ENCODE data around the gene FAM234B.

Gene FAM234B, protein sequence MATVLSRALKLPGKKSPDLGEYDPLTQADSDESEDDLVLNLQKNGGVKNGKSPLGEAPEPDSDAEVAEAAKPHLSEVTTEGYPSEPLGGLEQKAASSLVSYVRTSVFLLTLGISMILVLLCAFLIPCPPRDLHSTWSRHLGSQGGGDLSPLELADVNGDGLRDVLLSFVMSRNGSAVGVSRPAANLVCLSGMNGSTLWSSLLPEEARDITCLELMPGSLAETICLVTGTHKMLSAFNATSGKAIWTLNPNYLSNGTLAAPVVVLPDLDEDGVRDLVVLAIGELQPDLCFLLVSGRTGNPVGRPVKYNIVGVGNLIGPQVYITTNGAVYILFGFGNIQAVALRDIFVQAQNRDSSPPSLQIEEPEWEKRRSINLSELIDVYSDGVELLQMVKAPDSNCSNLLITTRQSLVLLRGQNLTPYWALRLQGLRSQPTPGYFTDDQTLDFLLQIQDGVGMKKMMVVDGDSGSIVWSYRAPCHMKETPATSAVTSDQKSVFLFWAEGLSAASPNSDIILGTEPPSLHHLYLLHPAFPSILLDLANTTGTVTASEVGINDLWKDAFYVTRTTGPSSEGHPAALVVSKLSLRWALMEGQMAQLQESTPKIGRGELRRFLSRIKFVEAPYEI

DNA sequence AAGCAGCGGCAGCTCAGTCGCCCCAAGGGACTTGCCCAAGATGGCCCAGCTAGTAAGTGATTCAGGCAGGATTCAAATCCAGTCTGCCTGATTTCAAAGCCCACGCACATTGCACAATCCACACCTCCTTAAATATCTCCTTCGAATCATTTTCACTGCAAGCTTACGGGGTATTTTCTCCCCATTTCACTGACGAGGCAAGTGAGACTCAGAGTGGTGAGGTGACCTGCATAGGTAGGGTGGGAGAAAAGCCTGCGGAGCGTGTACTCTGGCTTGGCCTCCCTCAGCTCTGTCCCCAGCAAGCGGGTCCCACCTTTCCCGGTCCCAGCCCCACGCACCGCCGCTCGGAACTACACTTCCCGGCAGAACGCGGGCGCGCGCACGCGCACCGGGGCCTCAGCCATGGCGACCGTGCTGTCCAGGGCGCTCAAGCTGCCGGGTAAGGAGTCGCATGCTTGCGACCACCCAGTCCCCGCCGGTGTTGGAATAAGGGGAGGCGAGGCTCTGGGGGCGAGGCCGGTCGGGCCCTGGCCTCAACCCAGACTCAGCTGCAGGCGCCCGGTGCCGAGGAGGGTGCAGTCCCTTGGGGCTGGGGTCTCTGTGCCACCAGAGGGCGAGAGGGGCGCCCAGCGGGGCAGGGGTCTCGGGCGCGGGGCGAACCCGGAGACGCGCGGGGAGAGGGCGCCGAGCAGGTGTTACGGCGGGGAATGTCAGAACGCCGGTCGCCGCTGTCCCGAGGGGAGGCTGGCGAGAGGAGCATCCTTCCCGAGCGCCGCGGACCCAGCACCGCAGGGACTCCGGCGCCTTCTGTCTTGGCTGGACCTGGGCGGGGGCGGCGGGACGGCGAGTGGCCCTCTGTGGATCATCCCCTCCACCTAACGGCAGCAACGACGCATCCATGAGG lies at the start of gene FAM234B:
TSS of gene FAM234B (plus strand) at position 380 of the 904 bp plus-strand sequence. CDS start at position 403, 23 bp downstream.
- DNase-seq (ENCODE audit: low spot score), result peak; percentile 79

DNA sequence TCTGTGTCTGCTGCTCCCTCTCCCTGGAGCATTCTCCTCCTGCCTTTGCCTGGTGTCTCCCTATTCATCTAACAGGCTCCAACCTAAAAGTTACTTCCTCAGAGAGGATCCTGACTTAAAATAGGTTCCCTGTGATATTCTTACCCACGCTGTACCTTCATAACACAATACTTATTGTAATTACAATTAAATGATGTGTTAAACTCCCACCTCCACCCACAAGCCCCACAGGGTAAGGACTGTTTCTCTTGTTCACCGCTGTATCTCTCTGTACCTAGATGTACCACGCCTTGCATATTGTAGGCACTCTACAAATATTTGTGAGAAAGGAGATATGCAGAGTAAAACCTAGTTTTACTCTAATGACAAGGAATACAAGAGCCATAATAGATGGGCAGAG lies 49.1 kb upstream of the FAM234B start:
- no peak for DNase-seq (ENCODE audit: low spot score)

DNA sequence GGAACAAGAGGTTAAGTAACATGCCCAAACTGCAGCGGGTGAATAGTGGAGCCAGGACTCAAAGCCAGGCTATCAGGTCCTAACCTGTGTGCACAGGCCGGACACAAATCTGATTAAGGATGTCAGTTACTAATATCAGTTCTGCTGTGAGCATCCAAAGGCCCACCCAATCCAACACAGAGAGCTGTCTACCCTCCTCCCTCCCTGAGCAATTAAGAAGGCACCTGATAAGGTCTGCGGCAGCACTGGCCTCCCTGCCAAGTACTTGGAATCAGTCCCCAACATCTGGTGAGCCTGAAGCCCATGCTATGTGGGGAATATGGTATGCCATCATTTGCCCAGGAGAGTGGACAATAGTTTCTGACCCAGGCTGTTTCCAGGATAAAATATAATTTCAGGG lies 48.0 kb upstream of the FAM234B start:
- no peak for DNase-seq (ENCODE audit: low spot score)

DNA sequence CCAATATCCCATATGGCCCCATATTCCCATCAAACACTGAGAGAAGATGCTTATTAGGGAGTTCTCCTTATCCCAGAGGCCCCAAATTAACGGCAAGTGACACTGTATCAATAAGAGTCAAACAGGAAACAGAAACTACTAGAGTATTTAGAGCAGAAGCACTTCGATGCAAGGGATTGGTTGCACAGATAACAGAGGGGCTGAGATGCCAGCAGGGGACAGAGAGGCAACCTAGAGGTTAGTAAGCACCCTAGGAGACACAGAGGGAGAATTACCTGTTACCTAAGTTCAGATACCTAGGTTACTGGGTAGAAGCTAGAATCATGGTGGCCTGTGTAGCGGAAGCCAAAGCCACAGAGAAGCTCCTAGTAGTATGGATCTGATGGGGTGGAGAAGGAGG lies 47.0 kb upstream of the FAM234B start:
- DNase-seq (ENCODE audit: low spot score), result no peak

DNA sequence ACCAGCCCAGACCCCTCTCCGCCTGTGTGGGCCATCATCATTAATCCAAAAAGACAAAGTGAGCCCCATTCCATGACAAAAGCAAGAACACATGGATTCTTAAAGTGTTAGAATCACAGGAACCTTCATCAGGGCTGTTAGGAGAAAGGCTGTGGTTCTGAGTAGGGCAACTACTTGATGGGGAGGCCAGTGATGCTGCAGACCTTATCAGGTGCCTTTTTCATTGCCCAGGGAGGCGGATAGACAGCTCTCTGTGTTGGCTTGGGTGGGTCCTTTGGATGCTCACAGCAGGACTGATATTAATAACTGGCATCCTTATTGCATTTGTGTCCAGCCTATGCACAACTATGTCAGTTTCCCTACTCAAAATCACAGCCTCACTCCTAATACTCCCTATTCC lies 46.4 kb upstream of the FAM234B start:
- no peak for DNase-seq (ENCODE audit: low spot score)

DNA sequence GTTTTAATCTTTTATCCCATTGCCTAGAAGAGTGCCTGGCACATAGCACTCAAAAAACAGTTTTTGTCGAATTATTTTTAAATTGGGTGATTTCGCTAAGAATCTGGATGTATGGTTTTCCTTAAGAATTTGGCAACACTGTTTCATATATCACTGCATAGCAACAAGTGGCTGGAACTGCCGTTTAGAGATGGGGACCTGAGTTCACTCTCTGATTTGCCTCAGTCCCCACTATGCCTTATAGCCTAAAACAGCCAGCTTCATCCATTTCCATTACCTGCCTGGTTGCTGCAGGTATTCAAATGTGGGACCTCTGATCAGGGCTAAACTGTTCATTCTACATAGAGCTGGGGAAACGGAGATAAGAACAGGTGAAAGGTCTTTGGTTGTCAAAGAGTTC lies 45.9 kb upstream of the FAM234B start:
- no peak for DNase-seq (ENCODE audit: low spot score)

DNA sequence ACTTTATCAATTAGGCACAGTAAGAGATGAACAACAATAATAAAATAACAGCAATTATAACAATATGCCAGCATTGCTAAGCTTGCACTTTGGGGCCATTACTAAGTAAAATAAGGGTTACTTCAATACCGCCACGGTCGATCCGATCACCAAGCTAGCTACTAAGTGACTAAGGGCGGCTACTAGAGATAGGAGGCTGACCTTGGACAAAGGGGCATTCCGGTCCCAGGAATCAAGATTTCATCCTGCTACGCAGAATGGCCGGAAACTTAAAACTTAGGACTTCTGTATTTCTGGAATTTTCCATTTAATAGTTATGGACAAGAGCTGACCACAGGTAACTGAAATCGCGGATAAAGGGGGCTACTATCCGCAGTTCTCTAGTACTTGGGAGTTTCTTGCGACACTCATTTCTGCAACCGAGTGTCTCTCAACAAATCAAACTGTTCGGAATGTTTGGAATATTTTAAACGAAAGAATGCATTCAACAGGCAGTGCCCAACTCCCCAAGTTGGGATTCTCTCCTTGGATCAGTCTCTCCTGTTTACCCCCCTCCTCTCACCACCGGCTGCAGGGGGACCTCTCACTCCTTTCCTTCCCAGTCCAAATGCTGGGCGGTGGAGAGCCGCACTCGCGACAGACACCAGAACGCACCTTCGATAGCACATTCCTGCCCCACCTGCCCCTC lies 44.8 kb upstream of the FAM234B start:
- DNase-seq (ENCODE audit: low spot score), result no peak

DNA sequence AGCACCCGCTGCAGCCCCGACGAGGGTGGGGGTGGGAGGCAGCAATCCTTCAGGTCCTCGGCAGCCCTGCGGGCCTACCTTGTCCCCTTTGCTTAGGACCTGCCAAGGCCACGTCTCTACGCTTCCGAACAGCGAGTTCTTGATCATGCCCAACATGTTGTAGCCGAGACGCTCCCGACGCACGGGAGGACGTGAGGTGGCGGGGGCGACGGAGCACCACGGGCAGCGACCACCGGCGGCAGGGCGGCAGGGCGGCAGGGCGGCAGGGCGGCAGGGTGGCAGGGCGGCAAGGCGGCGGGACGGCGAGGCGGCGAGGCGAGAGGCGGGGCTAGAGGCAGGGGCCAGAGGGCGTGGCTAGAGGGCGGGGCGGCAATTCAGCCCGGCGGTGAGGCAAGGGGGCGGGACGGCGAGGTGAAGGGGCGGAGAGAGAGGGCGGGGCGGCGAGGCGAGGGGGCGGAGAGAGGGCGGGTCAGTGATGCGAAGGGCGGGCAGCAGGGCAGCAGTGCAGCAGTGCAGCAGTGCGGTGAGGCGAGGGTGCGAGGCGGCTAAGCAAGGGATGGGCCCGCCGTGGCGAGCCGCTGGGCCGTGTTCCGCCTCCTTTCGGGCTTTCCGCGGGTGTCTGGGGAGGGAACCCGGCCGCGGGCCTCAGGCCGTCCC lies 44.1 kb upstream of the FAM234B start, which contains the start of gene HEBP1:
TSS of gene HEBP1 (minus strand) at position 307 of the 657 bp plus-strand sequence. CDS start at position 156, 151 bp downstream.
- peak; percentile 97 for DNase-seq (ENCODE audit: low spot score)

DNA sequence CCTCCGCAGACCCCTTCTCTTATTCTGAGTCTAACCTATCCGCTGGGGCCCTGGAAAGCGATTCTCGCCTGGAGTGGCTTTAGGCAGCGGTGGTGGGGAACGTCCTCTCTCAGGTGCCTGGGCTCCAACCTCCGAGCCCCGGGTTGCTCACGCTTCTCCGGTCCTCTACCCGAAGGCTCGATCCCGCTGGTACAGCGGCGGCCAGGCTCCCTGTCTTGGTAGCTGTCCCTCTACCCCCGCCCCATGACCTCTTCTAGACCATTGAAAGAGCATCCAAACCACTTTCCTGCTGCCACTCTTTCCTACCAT lies 43.6 kb upstream of the FAM234B start:
- peak; percentile 10 for DNase-seq (ENCODE audit: low spot score)

DNA sequence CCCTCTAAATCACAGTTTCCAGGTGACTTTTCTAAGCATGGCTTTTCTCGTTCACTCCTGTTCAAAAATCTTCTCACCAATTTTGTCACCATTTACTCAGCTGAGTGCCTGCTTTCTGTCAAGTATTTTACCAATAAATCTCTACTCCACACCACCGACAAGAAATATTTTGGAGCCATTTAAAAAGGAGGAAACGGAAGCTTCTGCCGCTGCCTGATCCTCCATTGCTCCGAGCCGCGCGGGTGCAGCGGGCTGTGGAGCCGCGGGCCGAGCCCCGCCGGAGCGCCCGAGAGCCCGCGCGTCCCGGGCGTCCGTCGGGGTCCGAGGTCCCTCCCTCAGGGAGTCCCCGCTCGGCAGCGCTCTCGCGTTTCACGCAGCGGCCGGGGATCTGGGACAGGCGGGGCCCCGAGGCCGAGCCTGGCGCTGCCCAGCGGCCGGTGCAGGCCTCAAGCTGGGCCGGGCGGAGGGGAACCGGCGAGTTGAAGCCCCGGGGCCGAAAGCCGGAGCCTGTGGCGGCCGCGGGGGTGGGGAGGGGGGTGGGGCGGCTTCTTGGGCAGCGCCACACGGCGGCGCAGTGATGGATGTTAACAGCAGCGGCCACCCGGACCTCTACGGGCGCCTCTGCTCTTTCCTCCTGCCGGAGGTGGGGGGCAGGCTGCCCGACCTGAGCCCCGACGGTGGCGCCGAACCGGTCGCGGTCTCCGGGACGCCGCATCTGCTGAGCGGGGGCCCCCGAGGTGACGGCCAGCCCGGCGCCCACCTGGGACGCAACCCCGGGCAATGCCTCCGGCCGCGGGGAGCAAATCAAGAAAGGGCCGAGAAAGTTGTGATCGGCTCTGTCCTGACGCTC lies 43.0 kb upstream of the FAM234B start:
- peak; percentile 20 for DNase-seq (ENCODE audit: low spot score)

DNA sequence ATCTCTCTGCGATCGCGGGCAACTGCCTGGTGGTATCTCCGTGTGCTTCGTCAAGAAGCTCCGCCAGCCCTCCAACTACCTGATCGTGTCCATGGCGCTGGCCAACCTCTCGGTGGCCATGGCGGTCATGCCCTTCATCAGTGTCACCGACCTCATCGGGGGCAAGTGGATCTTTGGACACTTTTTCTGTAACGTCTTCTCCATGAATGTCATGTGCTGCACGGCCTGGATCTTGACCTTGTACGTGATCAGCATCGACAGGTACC lies 42.5 kb upstream of the FAM234B start:
- DNase-seq (ENCODE audit: low spot score), result no peak

DNA sequence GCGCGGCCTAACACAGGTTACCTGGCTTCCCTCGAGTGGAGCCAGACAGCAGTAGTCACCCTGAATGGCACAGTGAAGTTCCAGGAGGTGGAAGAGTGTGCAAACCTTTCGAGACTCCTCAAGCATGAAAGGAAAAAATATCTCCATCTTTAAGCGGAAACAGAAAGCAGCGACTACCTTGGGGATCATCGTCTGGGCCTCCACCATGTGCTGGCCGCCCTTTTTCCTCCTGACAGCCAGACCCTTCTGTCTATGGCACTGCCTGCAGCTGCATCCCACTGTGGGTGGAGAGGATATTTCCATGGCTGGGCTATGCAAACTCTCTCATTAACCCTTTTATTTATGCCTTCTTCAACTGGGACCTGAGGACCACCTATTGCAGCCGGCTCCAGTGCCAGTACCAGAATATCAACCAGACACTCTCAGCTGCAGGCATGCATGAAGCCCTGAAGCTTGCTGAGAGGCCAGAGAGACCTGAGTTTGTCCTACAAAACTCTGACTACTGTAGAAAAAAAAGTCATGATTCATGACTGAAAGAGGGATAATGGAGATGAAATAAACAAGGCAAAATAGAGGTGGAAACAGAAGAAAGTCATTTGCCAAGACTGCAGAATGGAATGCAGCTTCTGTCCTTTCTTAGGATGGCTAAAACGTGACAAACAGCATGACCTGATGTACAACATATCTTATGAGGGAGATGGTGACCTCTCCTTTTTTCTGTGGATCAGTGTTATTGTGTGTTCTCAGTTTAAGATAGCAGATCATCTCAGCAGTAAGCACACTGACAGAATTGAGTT lies 41.7 kb upstream of the FAM234B start:
- DNase-seq (ENCODE audit: low spot score), result no peak

DNA sequence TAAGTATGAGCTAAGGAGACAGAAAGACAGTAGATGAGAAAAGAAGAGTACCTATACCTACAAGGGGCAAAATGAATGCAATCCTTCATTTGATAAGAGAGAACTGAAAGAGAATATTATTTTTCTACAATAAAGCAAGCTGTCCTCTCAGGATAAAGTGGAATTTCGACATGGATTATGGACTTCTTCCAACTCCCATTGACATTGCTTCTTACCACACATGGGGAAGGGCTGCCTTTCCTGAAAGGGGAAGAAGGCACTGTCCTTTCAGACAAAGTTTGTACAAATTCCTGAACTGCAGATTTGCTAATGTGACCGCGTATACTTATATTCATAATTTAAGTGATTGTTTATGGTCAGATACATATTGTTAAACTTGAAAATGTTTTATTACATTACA lies 39.8 kb upstream of the FAM234B start:
- DNase-seq (ENCODE audit: low spot score), result no peak

DNA sequence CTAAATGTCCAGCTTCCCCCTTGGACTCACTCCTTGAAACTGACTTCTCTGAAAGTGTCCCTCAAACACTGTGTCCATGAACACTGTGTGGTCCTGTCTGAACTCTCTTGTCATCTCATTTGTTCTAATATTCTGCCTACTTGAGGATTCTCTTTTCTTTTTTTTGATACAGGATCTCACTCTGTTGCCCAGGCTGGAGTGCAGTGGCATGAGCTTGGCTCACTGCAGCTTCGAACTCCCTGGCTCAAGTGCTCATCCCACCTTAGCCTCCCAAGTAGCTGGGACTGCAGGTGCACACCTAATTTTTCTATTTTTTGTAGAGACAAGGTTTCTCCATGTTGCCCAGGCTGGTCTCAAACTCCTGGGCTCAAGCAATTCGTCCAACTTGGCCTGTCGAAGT lies 39.2 kb upstream of the FAM234B start:
- DNase-seq (ENCODE audit: low spot score), result no peak

DNA sequence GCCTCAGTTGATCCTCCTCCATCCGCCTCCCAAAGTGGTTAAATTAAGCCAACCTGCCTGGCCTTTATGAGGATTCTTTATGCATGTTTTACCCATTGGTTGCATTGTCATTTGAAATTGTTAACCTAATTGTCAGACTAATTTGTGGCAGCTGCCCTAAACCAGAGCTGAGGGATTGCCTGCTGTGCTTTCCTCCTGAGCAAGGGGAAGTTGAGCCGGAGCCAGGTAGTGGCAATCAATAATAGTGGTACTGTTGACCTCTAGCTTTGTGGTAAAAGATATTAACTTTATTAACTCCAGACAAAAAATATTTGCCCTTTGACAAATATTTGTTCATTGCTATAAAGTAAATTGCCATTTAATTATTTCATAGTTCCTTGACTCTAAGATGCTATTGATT lies 38.5 kb upstream of the FAM234B start:
- no peak for DNase-seq (ENCODE audit: low spot score)

DNA sequence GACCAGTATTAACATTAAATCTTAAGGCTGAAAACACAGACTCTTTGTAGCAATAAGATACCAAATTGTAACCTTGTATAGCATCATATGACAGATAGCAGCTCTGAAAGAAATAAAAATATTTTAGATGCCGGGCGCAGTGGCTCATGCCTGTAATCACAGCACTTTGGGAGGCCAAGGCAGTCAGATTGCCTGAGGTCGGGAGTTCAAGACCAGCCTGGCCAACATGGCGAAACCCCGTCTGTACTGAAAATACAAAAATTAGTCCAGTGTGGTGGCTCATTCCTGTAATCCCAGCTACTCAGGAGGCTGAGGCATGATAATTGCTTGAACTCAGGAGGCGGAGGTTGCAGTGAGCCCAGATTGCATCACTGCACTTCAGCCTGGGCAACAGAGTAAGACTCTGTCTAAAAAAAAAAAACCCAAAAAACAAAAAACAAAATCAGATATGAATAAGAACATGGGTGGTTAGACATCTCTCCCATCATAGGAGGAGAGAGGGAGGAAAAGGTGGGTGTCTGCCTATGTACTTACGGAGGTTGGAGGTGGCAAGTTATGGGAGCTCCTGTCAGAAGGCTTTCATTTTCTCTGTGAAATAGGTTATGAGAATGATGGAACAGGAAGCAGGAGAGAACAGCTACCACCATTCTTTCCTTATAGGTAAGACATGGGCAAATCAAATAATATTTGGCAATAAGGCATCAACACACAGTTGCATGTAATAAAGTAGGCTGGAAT lies 36.5 kb upstream of the FAM234B start:
- DNase-seq (ENCODE audit: low spot score), result no peak

DNA sequence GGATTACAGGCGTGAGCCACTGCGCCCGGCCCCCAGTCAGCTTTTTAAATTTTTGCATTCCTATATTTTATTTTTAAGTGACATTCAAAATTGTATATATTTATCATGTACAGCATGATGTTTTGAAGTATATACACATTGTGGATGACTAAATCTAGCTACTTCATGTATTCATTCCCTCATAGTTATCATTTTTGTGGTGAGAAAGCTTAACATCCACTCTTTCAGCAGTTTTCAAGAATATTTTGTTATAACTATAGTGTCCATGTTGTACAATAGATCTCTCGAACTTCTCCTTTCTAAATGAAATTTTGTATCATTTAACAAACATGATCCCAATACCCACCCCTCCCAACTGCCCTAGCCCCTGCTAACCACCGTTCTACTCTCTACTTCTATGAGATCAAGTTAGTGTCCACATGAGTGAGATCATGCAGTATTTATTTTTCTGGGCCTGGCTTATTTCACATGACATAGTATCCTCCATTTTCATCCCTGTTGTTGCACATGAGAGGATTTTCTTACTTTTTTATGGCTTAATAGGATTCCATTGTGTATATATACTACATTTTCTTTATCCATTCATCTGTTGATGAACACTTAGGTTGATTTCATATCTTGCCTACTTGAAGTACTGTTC lies 35.3 kb upstream of the FAM234B start:
- DNase-seq (ENCODE audit: low spot score), result no peak

DNA sequence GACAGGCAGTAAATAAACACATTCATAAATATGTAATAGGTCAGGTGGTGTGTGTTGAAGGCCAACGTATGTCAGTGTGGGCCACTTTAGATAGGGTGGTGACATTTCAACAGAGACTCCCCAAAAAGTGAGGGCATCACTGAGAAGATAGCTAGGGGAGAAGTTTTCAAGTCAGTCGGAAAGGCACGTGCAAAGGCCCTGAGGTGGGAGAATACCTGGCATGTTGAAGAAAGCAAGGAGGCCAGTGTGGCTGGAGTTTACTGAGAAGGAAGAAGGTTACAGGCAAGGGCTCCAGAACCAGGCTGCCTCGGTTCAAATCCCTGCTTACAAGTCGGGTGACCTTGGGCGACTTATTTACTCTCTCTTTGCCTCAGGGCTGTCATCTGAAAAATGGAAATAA lies 33.1 kb upstream of the FAM234B start:
- DNase-seq (ENCODE audit: low spot score), result no peak

DNA sequence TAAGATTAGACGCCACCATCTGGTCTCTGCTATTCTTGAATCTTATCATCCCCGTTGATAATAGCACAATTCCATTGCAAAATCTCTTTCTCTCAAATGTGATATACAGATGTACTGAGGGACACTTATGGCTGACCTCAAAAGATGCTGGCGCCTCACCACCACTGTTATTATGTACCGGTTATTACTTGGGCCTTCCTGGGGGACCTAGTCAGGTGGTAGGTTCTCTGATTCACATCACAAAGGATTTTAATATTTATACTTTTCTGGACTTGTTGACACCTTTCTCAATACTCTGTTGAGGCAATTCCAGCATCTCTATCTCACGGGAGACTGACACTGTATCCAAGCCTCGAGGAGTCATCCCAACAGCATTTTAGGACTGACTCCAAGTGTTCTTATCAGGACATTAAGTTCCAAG lies 21.3 kb upstream of the FAM234B start:
- DNase-seq (ENCODE audit: low spot score), result no peak

Measured in activated CD4-positive, alpha-beta T cell treated with anti-CD3 and anti-CD28 coated beads, Interleukin-2, Interleukin-4, amounts not matched to agents 100 ng/mL and 50 ng/mL, durations not matched to agents 16 hours and 8 hours (primary cell).